Upper lobe of right lung (tissue), 1 donor: ENCODE measurements around the gene ITPK1. TPM values are rescaled to one million over a fixed set of nuclear protein-coding genes. Genes with fewer than 3 reads are reported as not detected.
A peak's percentile ranks its signal among the peaks of the same experiment; 100 is the strongest.

Experiments used
- ATAC-seq: fragments of 200-7000 bp; cut with Tn5 transposase; one replicate; pipeline ENCODE4 v1.9.1; 2020; ENCODE audit warnings: mild to moderate bottlenecking, moderate library complexity
- DNase-seq: peaks from one replicate; pipeline ENCODE4 v3.0.0-alpha.2; 2020
- H3K27ac ChIP-seq: fragments of 200-600 bp; one replicate; pipeline ENCODE4 v1.8.0; 2022
- H3K27me3 ChIP-seq: fragments of 200-600 bp; one replicate; pipeline ENCODE4 v1.8.0; 2022; ENCODE audit warnings: mild to moderate bottlenecking
- H3K36me3 ChIP-seq: fragments of 200-600 bp; one replicate; pipeline ENCODE4 v1.8.0; 2022
- H3K4me1 ChIP-seq: fragments of 200-600 bp; one replicate; pipeline ENCODE4 v1.8.0; 2022
- H3K4me3 ChIP-seq: fragments of 200-600 bp; one replicate; pipeline ENCODE4 v1.8.0; 2022; ENCODE audit warnings: mild to moderate bottlenecking
- H3K9me3 ChIP-seq: fragments of 200-600 bp; one replicate; pipeline ENCODE4 v1.8.0; 2022
- intact Hi-C: fragments of 100-400 bp; cut with DNase I; formaldehyde crosslinking; loops from one replicate; pipeline ENCODE4 v1.11.0; 2022
- total RNA-seq: library from RNA; stranded (reverse); fragmentation: NEBNext Ultra II Directional; extraction: Animal tissue kit (Norgen Biotek cat#: 25700); gene quantifications from one replicate; pipeline ENCODE4 v1.2.1, GENCODE V29; 2021
- TF ChIP-seq, protein P1 (sequence below): fragments of 200-600 bp; IDR thresholded peaks from one replicate; pipeline ENCODE4 v1.8.0; 2022; ENCODE audit warnings: antibody characterized with exemption
- donor health status: DM: no; HTN: yes; CAD: no; lungs with severe emphysema.

Gene ITPK1
- total RNA-seq, 1 donor from 2014 or later, result 96.9 TPM

DNA sequence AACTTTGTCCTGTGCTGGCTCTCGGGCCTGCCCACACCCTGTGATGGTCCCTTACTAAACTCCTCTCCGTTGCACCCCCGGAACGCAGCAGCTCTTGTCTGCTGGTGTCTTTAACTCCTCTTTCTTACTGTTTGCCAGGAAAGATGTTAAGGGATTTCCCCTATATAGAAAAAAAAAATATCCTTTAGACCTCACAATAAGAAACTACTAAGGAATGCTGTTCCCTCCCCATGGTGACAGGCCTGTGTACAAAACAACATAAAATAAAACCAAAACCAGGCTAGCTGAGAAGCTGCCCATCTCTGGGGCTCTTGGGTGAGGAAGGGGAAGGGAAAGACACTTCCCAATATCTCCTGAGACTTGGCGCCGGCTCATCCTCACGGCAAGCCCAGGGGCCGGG, 97.4 kb downstream of the ITPK1 start:
- intact Hi-C loops, result no loop called here
- H3K9me3 ChIP-seq, result no peaks in the 10 kb centered on the region
- H3K4me3 ChIP-seq, result no peak overlapping the region
- peaks cover 7% of the 10 kb centered on the region for H3K36me3 ChIP-seq
- H3K4me1 ChIP-seq, result peaks cover 12% of the 10 kb centered on the region
- H3K27ac ChIP-seq, result no peak overlapping the region
- TF ChIP-seq, protein P1, sequence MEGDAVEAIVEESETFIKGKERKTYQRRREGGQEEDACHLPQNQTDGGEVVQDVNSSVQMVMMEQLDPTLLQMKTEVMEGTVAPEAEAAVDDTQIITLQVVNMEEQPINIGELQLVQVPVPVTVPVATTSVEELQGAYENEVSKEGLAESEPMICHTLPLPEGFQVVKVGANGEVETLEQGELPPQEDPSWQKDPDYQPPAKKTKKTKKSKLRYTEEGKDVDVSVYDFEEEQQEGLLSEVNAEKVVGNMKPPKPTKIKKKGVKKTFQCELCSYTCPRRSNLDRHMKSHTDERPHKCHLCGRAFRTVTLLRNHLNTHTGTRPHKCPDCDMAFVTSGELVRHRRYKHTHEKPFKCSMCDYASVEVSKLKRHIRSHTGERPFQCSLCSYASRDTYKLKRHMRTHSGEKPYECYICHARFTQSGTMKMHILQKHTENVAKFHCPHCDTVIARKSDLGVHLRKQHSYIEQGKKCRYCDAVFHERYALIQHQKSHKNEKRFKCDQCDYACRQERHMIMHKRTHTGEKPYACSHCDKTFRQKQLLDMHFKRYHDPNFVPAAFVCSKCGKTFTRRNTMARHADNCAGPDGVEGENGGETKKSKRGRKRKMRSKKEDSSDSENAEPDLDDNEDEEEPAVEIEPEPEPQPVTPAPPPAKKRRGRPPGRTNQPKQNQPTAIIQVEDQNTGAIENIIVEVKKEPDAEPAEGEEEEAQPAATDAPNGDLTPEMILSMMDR, result no peak
- DNase-seq (no peak), ATAC-seq (no peak)
- no peaks in the 10 kb centered on the region for H3K27me3 ChIP-seq

- DNase-seq, result no peak
- TF ChIP-seq, protein P1, result no peak
- Histone ChIP-seq H3K27ac (no peak overlapping the region), H3K36me3 (peaks cover 7% of the 10 kb centered on the region), H3K9me3 (no peaks in the 10 kb centered on the region), H3K4me3 (no peak overlapping the region), H3K27me3 (no peaks in the 10 kb centered on the region), H3K4me1 (peaks cover 16% of the 10 kb centered on the region)
- no peak for ATAC-seq
- intact Hi-C loops, result no loop called here
Measured at GRCh38 chr14:93017898-93018297, 97.8 kb downstream of the ITPK1 start.

DNA sequence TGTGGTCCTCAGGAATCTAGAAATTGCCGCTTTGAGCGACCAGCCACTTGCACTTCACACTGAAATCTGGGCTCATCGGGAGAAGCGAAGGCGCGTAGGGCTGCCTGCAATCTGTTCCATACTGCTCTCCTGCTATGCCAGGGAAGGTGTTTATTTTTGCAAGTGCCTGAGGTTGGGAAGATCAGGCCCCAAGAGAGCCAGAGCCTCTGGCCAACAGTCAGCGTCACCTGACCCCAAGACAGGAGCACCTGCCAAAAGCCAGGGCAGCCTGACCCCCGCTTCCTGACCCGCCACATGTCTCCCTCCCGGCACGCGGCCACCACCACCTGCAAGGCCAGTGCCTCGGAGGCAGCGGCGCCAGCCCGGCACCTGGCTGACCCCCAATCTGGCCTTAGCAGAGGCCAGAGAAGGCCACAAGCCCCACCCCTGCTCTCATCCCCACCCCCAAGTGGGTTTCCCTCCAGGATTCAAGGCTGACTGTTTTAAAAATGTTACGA, 98.4 kb downstream of the ITPK1 start:
- Histone ChIP-seq H3K4me1 (peaks cover 22% of the 10 kb centered on the region), H3K27me3 (no peaks in the 10 kb centered on the region), H3K9me3 (no peaks in the 10 kb centered on the region), H3K27ac (no peak overlapping the region), H3K36me3 (peaks cover 7% of the 10 kb centered on the region), H3K4me3 (no peak overlapping the region)
- DNase-seq, result no peak
- intact Hi-C loops, result no loop called here
- TF ChIP-seq, protein P1, result no peak
- no peak for ATAC-seq

DNA sequence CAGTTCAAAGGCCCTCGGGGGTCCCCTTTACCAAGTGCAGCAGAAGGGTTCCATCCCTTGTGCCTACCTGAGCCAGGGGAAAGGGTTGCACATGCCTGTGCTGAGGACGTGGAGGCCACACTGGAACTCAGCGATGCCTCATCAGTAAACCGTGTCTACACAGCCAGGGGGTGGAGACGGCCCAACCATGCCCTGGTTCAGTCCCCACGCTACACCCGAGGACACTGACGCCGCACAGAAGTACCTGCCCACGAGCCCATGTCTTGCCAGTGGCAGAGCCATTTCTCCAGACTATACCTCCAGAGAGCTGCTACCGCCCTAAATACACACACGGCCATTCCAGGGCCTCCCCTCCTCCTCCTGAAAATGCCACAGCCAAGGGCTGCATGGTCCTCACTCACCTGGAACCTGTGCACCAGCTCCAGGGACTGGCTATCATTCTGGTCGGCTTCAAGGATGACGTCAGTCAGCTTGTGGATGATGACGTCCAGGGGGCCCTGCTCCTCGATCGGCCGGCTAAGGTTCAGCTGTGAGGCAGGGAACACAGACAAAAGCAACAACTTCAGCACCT, 99.4 kb downstream of the ITPK1 start:
- intact Hi-C loops, result no loop called here
- H3K27me3 ChIP-seq, result no peaks in the 10 kb centered on the region
- TF ChIP-seq, protein P1, result no peak
- H3K9me3 ChIP-seq, result no peaks in the 10 kb centered on the region
- ATAC-seq (no peak), DNase-seq (no peak)
- H3K36me3 ChIP-seq, result peaks cover 7% of the 10 kb centered on the region
- peaks cover 23% of the 10 kb centered on the region for H3K4me1 ChIP-seq
- no peak overlapping the region for H3K4me3 ChIP-seq
- no peak overlapping the region for H3K27ac ChIP-seq

GRCh38 chr14:93015505-93015904, 100.2 kb downstream of the ITPK1 start:
- H3K9me3 ChIP-seq, result no peaks in the 10 kb centered on the region
- intact Hi-C loops, result no loop called here
- H3K27ac ChIP-seq, result no peak overlapping the region
- H3K27me3 ChIP-seq, result no peaks in the 10 kb centered on the region
- ATAC-seq, result no peak
- DNase-seq, result no peak
- TF ChIP-seq, protein P1, result no peak
- H3K36me3 ChIP-seq, result peaks cover 7% of the 10 kb centered on the region
- H3K4me1 ChIP-seq, result peaks cover 28% of the 10 kb centered on the region
- no peak overlapping the region for H3K4me3 ChIP-seq

DNA sequence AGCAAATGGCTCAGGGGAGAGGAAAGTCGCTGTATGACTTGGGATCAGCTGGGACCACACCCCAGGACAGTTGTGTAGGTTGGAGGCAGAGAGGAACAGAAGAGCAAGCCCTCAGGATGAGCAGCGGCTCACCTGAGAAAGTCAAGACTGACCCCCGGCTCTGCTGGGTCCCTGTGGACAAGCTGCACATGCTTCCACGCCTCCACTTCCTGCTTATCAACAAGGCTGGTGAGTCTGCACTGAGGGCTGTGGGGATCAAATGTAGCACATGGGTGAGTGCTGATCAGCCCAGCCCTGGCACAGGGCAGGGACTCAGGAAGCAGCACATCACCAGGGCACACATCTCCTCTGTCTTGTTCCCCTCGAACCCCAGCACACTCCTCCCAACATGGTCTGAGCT, 100.7 kb downstream of the ITPK1 start:
- H3K27ac ChIP-seq, result no peak overlapping the region
- H3K36me3 ChIP-seq, result peaks cover 7% of the 10 kb centered on the region
- ATAC-seq (peak; percentile 8), DNase-seq (no peak)
- intact Hi-C loops, result no loop called here
- TF ChIP-seq, protein P1, result no peak
- H3K9me3 ChIP-seq, result no peaks in the 10 kb centered on the region
- H3K4me3 ChIP-seq, result no peak overlapping the region
- H3K4me1 ChIP-seq, result peaks cover 28% of the 10 kb centered on the region
- H3K27me3 ChIP-seq, result no peaks in the 10 kb centered on the region
